IMR-90 (cell line): ENCODE data around the gene DHX34. TPM values are rescaled to one million over a fixed set of nuclear protein-coding genes. Genes with fewer than 3 reads are reported as not detected.

Source experiments
- ATAC-seq: fragments of 200-7000 bp; cut with Tn5 transposase; 2 replicates; pipeline ENCODE4 v1.9.1; 2020; ENCODE audit warnings: low read depth, mild to moderate bottlenecking, moderate library complexity
- BruUV-seq: library from RNA; stranded (reverse); fragments of 400-500 nt; replicated peaks from 2 replicates; lab custom pipeline; 2021; lab: Mats Ljungman, UMichigan
- CTCF ChIA-PET: fragments of 300-600 bp; formaldehyde crosslinking; extraction: SDS; loops from one replicate; lab custom pipeline; 2021; ENCODE audit warnings: antibody characterized with exemption; lab: Yijun Ruan, JAX
- POLR2A ChIA-PET: fragments of 300-600 bp; sonication (Branson Sonifier 250); formaldehyde crosslinking; loops from one replicate; lab custom pipeline; 2022; ENCODE audit warnings: antibody characterized with exemption; ENCODE audit not compliant: unreplicated experiment; lab: Charles Lee
- DNase-seq: peaks from one replicate; pipeline ENCODE4 v3.0.0; 2013
- H2AFZ ChIP-seq: replicated peaks from 2 replicates; pipeline ENCODE3; 2013; ENCODE audit warnings: low read length, mild to moderate bottlenecking; ENCODE audit not compliant: poor library complexity
- H2AK5ac ChIP-seq: 2 replicates; pipeline ENCODE4 v1.6.1; 2013; ENCODE audit warnings: low read depth, low read length, inconsistent platforms
- H2AK9ac ChIP-seq: replicated peaks from 2 replicates; pipeline ENCODE3; 2013; ENCODE audit warnings: mild to moderate bottlenecking, low read depth, low read length, moderate library complexity; ENCODE audit not compliant: poor library complexity
- H2BK120ac ChIP-seq: 2 replicates; pipeline ENCODE4 v1.6.1; 2013; ENCODE audit warnings: low read depth, low read length, inconsistent platforms
- H2BK15ac ChIP-seq: 3 replicates; pipeline ENCODE4 v1.6.1; 2013; ENCODE audit warnings: low read depth, low read length, inconsistent platforms
- H2BK20ac ChIP-seq: 2 replicates; pipeline ENCODE4 v1.6.1; 2013; ENCODE audit warnings: low read depth, mild to moderate bottlenecking, inconsistent platforms, low read length, moderate library complexity
- H2BK5ac ChIP-seq: 2 replicates; pipeline ENCODE4 v1.6.1; 2013; ENCODE audit warnings: mild to moderate bottlenecking, low read depth, low read length, inconsistent platforms; ENCODE audit not compliant: poor library complexity, severe bottlenecking
- H3K14ac ChIP-seq: replicated peaks from 2 replicates; pipeline ENCODE4 v1.6.1; 2013; ENCODE audit warnings: low read depth, low read length, inconsistent platforms
- H3K18ac ChIP-seq: 2 replicates; pipeline ENCODE4 v1.6.1; 2013; ENCODE audit warnings: low read depth, low read length, control low read depth
- H3K23ac ChIP-seq: 2 replicates; pipeline ENCODE4 v1.6.1; 2013; ENCODE audit warnings: low read depth, low read length, inconsistent platforms
- H3K27ac ChIP-seq: 2 replicates; pipeline ENCODE4 v1.5.1; 2013; ENCODE audit warnings: mild to moderate bottlenecking, control low read depth, low read length; ENCODE audit not compliant: insufficient read depth
- H3K27me3 ChIP-seq: 2 replicates; pipeline ENCODE4 v1.6.1; 2013; ENCODE audit warnings: low read length; ENCODE audit not compliant: control insufficient read depth, insufficient read depth
- H3K36me3 ChIP-seq: 2 replicates; pipeline ENCODE4 v1.6.1; 2013; ENCODE audit warnings: low read length, mixed read lengths; ENCODE audit not compliant: control insufficient read depth, insufficient read depth
- H3K4ac ChIP-seq: 2 replicates; pipeline ENCODE4 v1.6.1; 2013; ENCODE audit warnings: low read depth, low read length, inconsistent platforms
- H3K4me1 ChIP-seq: 2 replicates; pipeline ENCODE4 v1.6.1; 2013; ENCODE audit warnings: low read length, mixed read lengths; ENCODE audit not compliant: control insufficient read depth, insufficient read depth
- H3K4me2 ChIP-seq: 2 replicates; pipeline ENCODE4 v1.6.1; 2013; ENCODE audit warnings: low read depth, mild to moderate bottlenecking, control low read depth, low read length, moderate library complexity
- H3K4me3 ChIP-seq: 2 replicates; pipeline ENCODE4 v1.5.1; 2013; ENCODE audit warnings: low read depth, mild to moderate bottlenecking, control low read depth, low read length, moderate library complexity; ENCODE audit not compliant: insufficient read depth
- H3K56ac ChIP-seq: 2 replicates; pipeline ENCODE4 v1.6.1; 2013; ENCODE audit warnings: low read length, inconsistent platforms; ENCODE audit not compliant: insufficient read depth; ENCODE audit errors: extremely low read depth
- H3K79me1 ChIP-seq, 2 experiments: 2 replicates each; pipeline ENCODE4 v1.6.1; 2013; ENCODE audit warnings: low read length in 2 of 2, inconsistent platforms in 1 of 2, low read depth in 1 of 2
- H3K9ac ChIP-seq: 2 replicates; pipeline ENCODE4 v1.6.1; 2013; ENCODE audit warnings: low read depth, low read length, control low read depth
- H3K9me1 ChIP-seq: 2 replicates; pipeline ENCODE4 v1.6.1; 2013; ENCODE audit warnings: low read length, inconsistent platforms; ENCODE audit not compliant: insufficient read depth
- H3K9me3 ChIP-seq: 2 replicates; pipeline ENCODE4 v1.6.1; 2013; ENCODE audit warnings: low read length; ENCODE audit not compliant: control insufficient read depth, insufficient read depth
- H4K20me1 ChIP-seq: 2 replicates; pipeline ENCODE4 v1.6.1; 2013; ENCODE audit warnings: low read length, inconsistent platforms; ENCODE audit not compliant: insufficient read depth
- H4K5ac ChIP-seq: 2 replicates; pipeline ENCODE4 v1.6.1; 2013; ENCODE audit warnings: mild to moderate bottlenecking, low read depth, low read length, control low read depth
- H4K8ac ChIP-seq, 2 experiments: 2 replicates each; pipeline ENCODE4 v1.6.1; 2013; ENCODE audit warnings: low read depth in 2 of 2, low read length in 2 of 2, control low read depth in 1 of 2, inconsistent platforms in 1 of 2
- H4K91ac ChIP-seq: 2 replicates; pipeline ENCODE4 v1.6.1; 2013; ENCODE audit warnings: low read depth, low read length, inconsistent platforms; ENCODE audit not compliant: insufficient read depth
- BHLHE40 ChIP-seq: fragments of 150-350 bp; IDR thresholded peaks from 2 replicates; pipeline ENCODE4 v1.6.1; 2016; ENCODE audit warnings: mild to moderate bottlenecking, low read depth, low read length
- CHD1 ChIP-seq: IDR thresholded peaks from 2 replicates; pipeline ENCODE4 v1.6.1; 2012; ENCODE audit warnings: low read depth, low read length, improper control_type of control experiment
- RFX5 ChIP-seq: IDR thresholded peaks from 2 replicates; pipeline ENCODE4 v1.8.0; 2012; ENCODE audit warnings: low read depth, mild to moderate bottlenecking, low read length, moderate library complexity
- SMC3 ChIP-seq: fragments of 150-350 bp; IDR thresholded peaks from 2 replicates; pipeline ENCODE4 v1.6.1; 2016; ENCODE audit warnings: low read depth, mild to moderate bottlenecking, antibody characterized with exemption, low read length, moderate library complexity
- WGBS, 2 experiments: methylation state at CpG; one replicate each; pipeline versions ENCODE4 v1.1.5 to v1.1.7; 2013; ENCODE audit warnings: missing lambda C conversion rate in 2 of 2; ENCODE audit not compliant: insufficient read length in 1 of 2; ENCODE audit errors: extremely low coverage in 2 of 2; 5-methylcytosine and 5-hydroxymethylcytosine counted together
- dilution Hi-C: fragments of 300-500 bp; cut with HindIII; formaldehyde crosslinking; loops from one replicate; pipeline ENCODE4 v1.14.3; 2018; ENCODE audit warnings: low sequenced_read_pairs; ENCODE audit not compliant: unreplicated experiment
- in situ Hi-C: fragments of 300-500 bp; cut with MboI; formaldehyde crosslinking; loops from 3 replicates; pipeline ENCODE4 v1.14.3; 2019; ENCODE audit warnings: low sequenced_read_pairs, inconsistent platforms, mixed read lengths
- intact Hi-C: fragments of 100-400 bp; cut with micrococcal nuclease; formaldehyde crosslinking; loops from 2 replicates; pipeline ENCODE4 v1.10.0; 2022
- polyA plus RNA-seq, 3 experiments: library from polyadenylated mRNA; depleted of rRNA; stranded (reverse); fragments of >200 nt; gene quantifications; 2 replicates each; pipeline ENCODE4 v1.2.3, GENCODE V29; 2012; ENCODE audit warnings: low replicate concordance in 1 of 3
- total RNA-seq: library from RNA; depleted of rRNA; stranded (reverse); fragments of >200 nt; gene quantifications from 2 replicates; pipeline ENCODE4 v1.2.3, GENCODE V29; 2012

DHX34 gene
- total and polyA plus RNA-seq, 2 of the 4 experiments (the other 2 are of a cell fraction) = 4.5 to 13.7 TPM

- TF ChIP-seq BHLHE40 = no peak
These were observed 42.8 kb upstream of the DHX34 start (continued) for GRCh38 chr19:47306303-47306702.

- Histone ChIP-seq H3K23ac (no peak overlapping the region), H2AK5ac (no peak overlapping the region), H3K27ac (no peak overlapping the region), H3K4me3 (no peak overlapping the region), H2BK20ac (no peak overlapping the region), H3K4me1 (no peaks in the 10 kb centered on the region), H3K9ac (no peak overlapping the region), H2BK15ac (no peak overlapping the region), H2AFZ (no peak overlapping the region), H3K14ac (no peak overlapping the region), H3K9me3 (no peaks in the 10 kb centered on the region), H2BK120ac (no peak overlapping the region), H3K9me1 (0 out of 2 replicates have a peak, but pooled peaks cover 4% of the 10 kb centered on the region), H2BK5ac (no peak overlapping the region), H3K56ac (no peak overlapping the region), H3K4me2 (no peak overlapping the region), H3K36me3 (no peaks in the 10 kb centered on the region), H3K27me3 (no peaks in the 10 kb centered on the region), H3K79me1 (no peaks in the 10 kb centered on the region), H4K5ac (no peak overlapping the region), H3K4ac (no peak overlapping the region), H4K20me1 (no peaks in the 10 kb centered on the region), H4K8ac (no peak overlapping the region), H4K91ac (no peak overlapping the region), H2AK9ac (no peak overlapping the region), H3K18ac (no peak overlapping the region)
- WGBS, 2 experiments = 42% methylated on average over 3 of the region's 8 CpGs; no CpG with 5 or more reads in 1 of the 2 experiments
- dilution Hi-C loops (no loop called here), in situ Hi-C loops (no loop called here), intact Hi-C loops (loop anchor here (5.0 kb wide), 2 partner anchors 38 to 388 kb away; partner anchors contain the start of gene DHX34)
- no peak for TF ChIP-seq BHLHE40
- no peak for TF ChIP-seq CHD1
- no peak for TF ChIP-seq SMC3
- TF ChIP-seq RFX5 = no peak
- ChIA-PET CTCF (interaction anchor here (0.6 to 1.3 kb wide), 2 partner anchors 11 to 82 kb away, joined by 4 to 5 read pairs; no protein-coding TSS in a partner anchor), POLR2A (no interaction called here)
- BruUV-seq = no TSS peak
- DNase-seq (no peak), ATAC-seq (no peak)
These were observed 40.1 kb upstream of the DHX34 start for GRCh38 chr19:47309038-47309437.
